ELF-1 (cell line): ENCODE measurements around the gene DOCK6.
A peak's percentile ranks its signal among the peaks of the same experiment; 100 is the strongest.

ENCODE experiments used
- DNase-seq: peaks from one replicate; pipeline ENCODE4 v3.0.0-alpha.2; 2016; ENCODE audit warnings: low read depth, low spot score

Gene DOCK6

GRCh38 chr19:11247391-11247790 lies 14.9 kb downstream of the DOCK6 start:
- no peak for DNase-seq

GRCh38 chr19:11246941-11247340 lies 15.4 kb downstream of the DOCK6 start:
- DNase-seq = no peak

- no peak for DNase-seq
These were observed 17.3 kb downstream of the DOCK6 start for GRCh38 chr19:11244846-11245589.

GRCh38 chr19:11243798-11244169 lies 18.5 kb downstream of the DOCK6 start:
- DNase-seq = no peak

GRCh38 chr19:11242864-11243797 lies 19.2 kb downstream of the DOCK6 start:
- DNase-seq = peak; percentile 87

- DNase-seq = no peak
These were observed 20.3 kb downstream of the DOCK6 start for GRCh38 chr19:11242025-11242424.

- no peak for DNase-seq
These were observed 22.3 kb downstream of the DOCK6 start for GRCh38 chr19:11240008-11240444.

GRCh38 chr19:11239377-11240000 lies 22.8 kb downstream of the DOCK6 start, which contains the start of gene ANGPTL8:
TSS of gene ANGPTL8 (plus strand) at chr19:11239619. CDS start at chr19:11239638, 19 bp downstream.
- no peak for DNase-seq

GRCh38 chr19:11238781-11239376 lies 23.4 kb downstream of the DOCK6 start:
- no peak for DNase-seq

- DNase-seq = no peak
These were observed 24.3 kb downstream of the DOCK6 start for GRCh38 chr19:11238041-11238440.

- DNase-seq = no peak
These were observed 25.0 kb downstream of the DOCK6 start for GRCh38 chr19:11237321-11237720.

GRCh38 chr19:11236324-11237301 lies 25.7 kb downstream of the DOCK6 start:
- no peak for DNase-seq

- DNase-seq = no peak
These were observed 27.7 kb downstream of the DOCK6 start for GRCh38 chr19:11234486-11235075.

- DNase-seq = no peak
These were observed 29.3 kb downstream of the DOCK6 start for GRCh38 chr19:11233073-11233472.

- DNase-seq = no peak
These were observed 29.8 kb downstream of the DOCK6 start for GRCh38 chr19:11232555-11232954.

GRCh38 chr19:11230621-11231386 lies 31.5 kb downstream of the DOCK6 start:
- DNase-seq = no peak

GRCh38 chr19:11227195-11227886 lies 35.0 kb downstream of the DOCK6 start:
- peak; percentile 90 for DNase-seq

GRCh38 chr19:11226716-11227166 lies 35.6 kb downstream of the DOCK6 start:
- DNase-seq = no peak

GRCh38 chr19:11225815-11226214 lies 36.5 kb downstream of the DOCK6 start:
- no peak for DNase-seq
